ENCODE measurements around the gene LAGE3. TPM values are rescaled to one million over a fixed set of nuclear protein-coding genes. Genes with fewer than 3 reads are reported as not detected.

Gene LAGE3
- total and polyA plus RNA-seq, 2 of the 13 experiments (the other 11 are each of a cell fraction or from before 2014, with no cell fraction given): 7.6 to 12.7 TPM

DNA sequence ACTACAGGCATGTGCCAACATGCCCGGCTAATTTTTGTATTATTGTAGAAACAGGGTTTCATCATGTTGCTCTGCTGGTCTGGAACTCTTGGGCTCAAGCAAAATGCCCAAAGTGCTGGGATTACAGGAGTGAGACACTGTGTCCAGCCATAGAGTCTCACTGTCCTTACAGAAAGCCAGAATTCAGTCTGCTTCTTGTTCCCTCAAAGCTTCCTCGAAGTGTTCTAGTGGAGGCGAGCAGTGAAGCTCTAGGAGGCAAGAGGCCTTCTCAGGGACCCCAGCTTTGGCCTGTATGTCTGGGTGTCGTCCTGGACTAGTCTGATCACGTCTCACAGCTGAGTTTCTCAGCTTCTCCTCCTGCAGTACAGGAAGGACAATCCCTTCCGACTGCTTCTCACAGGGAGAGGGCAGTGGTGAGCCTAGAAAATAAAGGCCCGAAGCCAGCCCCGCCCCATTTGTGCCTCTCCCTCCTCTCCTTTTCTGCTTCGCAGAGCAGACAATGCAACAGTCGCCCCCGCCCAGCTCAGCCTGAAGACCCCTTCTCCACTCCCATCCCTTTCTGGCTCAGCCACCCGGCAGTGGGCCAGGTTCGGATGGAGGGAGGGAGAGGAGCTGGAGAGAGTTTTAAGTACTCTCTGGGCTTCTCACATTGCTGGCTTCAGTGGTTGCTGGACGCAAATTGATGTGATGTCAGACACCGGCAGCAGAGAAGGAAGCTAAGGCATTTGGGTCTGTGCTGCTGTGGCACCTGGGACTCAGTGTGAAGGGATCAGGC is 48.0 kb upstream of the LAGE3 start (continued):
- TF ChIP-seq CHD4 (IDR thresholded peaks at IDR 0.05; ENCODE audit: borderline replicate concordance, low read length) (no peak), SUZ12 (IDR thresholded peaks at IDR 0.05; ENCODE audit: low read depth, low read length) (no peak), PPARG (CRISPR knock-in tag; conservative IDR thresholded peaks at IDR 0.05) (no peak), SP5 (CRISPR knock-in tag; IDR thresholded peaks at IDR 0.05; ENCODE audit: borderline replicate concordance, low read depth) (0 out of 2 replicates have a peak, but pooled peaks have one; percentile 20), ZNF891 (CRISPR knock-in tag; IDR thresholded peaks at IDR 0.05) (no peak), SETDB1 (CRISPR knock-in tag; IDR thresholded peaks at IDR 0.05; ENCODE audit: borderline replicate concordance) (no peak), ZNF501 (CRISPR knock-in tag; IDR thresholded peaks at IDR 0.05) (0 out of 2 replicates have a peak, but pooled peaks have one; percentile 27), ZNF3 (CRISPR knock-in tag; IDR thresholded peaks at IDR 0.05) (no peak), STAG1 (CRISPR knock-in tag; IDR thresholded peaks at IDR 0.05) (peak; percentile 32), ARNT2 (CRISPR knock-in tag; IDR thresholded peaks at IDR 0.05; ENCODE audit: low read depth) (no peak), PHF8 (CRISPR knock-in tag; IDR thresholded peaks at IDR 0.05) (no peak), XRCC5 (optimal IDR thresholded peaks at IDR 0.05; ENCODE audit: low read length) (peak; percentile 27), HNF4A (CRISPR knock-in tag; IDR thresholded peaks at IDR 0.05) (no peak), IRF2 (CRISPR knock-in tag; IDR thresholded peaks at IDR 0.05) (0 out of 2 replicates have a peak, but pooled peaks have one; percentile 20)
- TF ChIP-seq, protein P1, sequence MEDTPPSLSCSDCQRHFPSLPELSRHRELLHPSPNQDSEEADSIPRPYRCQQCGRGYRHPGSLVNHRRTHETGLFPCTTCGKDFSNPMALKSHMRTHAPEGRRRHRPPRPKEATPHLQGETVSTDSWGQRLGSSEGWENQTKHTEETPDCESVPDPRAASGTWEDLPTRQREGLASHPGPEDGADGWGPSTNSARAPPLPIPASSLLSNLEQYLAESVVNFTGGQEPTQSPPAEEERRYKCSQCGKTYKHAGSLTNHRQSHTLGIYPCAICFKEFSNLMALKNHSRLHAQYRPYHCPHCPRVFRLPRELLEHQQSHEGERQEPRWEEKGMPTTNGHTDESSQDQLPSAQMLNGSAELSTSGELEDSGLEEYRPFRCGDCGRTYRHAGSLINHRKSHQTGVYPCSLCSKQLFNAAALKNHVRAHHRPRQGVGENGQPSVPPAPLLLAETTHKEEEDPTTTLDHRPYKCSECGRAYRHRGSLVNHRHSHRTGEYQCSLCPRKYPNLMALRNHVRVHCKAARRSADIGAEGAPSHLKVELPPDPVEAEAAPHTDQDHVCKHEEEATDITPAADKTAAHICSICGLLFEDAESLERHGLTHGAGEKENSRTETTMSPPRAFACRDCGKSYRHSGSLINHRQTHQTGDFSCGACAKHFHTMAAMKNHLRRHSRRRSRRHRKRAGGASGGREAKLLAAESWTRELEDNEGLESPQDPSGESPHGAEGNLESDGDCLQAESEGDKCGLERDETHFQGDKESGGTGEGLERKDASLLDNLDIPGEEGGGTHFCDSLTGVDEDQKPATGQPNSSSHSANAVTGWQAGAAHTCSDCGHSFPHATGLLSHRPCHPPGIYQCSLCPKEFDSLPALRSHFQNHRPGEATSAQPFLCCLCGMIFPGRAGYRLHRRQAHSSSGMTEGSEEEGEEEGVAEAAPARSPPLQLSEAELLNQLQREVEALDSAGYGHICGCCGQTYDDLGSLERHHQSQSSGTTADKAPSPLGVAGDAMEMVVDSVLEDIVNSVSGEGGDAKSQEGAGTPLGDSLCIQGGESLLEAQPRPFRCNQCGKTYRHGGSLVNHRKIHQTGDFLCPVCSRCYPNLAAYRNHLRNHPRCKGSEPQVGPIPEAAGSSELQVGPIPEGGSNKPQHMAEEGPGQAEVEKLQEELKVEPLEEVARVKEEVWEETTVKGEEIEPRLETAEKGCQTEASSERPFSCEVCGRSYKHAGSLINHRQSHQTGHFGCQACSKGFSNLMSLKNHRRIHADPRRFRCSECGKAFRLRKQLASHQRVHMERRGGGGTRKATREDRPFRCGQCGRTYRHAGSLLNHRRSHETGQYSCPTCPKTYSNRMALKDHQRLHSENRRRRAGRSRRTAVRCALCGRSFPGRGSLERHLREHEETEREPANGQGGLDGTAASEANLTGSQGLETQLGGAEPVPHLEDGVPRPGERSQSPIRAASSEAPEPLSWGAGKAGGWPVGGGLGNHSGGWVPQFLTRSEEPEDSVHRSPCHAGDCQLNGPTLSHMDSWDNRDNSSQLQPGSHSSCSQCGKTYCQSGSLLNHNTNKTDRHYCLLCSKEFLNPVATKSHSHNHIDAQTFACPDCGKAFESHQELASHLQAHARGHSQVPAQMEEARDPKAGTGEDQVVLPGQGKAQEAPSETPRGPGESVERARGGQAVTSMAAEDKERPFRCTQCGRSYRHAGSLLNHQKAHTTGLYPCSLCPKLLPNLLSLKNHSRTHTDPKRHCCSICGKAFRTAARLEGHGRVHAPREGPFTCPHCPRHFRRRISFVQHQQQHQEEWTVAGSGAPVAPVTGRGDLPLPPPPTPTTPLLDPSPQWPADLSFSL (CRISPR knock-in tag; IDR thresholded peaks at IDR 0.05): no peak
- TF ChIP-seq, protein P2, sequence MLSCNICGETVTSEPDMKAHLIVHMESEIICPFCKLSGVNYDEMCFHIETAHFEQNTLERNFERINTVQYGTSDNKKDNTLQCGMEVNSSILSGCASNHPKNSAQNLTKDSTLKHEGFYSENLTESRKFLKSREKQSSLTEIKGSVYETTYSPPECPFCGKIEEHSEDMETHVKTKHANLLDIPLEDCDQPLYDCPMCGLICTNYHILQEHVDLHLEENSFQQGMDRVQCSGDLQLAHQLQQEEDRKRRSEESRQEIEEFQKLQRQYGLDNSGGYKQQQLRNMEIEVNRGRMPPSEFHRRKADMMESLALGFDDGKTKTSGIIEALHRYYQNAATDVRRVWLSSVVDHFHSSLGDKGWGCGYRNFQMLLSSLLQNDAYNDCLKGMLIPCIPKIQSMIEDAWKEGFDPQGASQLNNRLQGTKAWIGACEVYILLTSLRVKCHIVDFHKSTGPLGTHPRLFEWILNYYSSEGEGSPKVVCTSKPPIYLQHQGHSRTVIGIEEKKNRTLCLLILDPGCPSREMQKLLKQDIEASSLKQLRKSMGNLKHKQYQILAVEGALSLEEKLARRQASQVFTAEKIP (CRISPR knock-in tag; IDR thresholded peaks at IDR 0.05; ENCODE audit: borderline replicate concordance): no peak
- TF ChIP-seq, protein P3, sequence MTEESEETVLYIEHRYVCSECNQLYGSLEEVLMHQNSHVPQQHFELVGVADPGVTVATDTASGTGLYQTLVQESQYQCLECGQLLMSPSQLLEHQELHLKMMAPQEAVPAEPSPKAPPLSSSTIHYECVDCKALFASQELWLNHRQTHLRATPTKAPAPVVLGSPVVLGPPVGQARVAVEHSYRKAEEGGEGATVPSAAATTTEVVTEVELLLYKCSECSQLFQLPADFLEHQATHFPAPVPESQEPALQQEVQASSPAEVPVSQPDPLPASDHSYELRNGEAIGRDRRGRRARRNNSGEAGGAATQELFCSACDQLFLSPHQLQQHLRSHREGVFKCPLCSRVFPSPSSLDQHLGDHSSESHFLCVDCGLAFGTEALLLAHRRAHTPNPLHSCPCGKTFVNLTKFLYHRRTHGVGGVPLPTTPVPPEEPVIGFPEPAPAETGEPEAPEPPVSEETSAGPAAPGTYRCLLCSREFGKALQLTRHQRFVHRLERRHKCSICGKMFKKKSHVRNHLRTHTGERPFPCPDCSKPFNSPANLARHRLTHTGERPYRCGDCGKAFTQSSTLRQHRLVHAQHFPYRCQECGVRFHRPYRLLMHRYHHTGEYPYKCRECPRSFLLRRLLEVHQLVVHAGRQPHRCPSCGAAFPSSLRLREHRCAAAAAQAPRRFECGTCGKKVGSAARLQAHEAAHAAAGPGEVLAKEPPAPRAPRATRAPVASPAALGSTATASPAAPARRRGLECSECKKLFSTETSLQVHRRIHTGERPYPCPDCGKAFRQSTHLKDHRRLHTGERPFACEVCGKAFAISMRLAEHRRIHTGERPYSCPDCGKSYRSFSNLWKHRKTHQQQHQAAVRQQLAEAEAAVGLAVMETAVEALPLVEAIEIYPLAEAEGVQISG (CRISPR knock-in tag; IDR thresholded peaks at IDR 0.05): peak; percentile 15; the same call in 1 of the 2 replicates
